ENCODE measurements around the gene SMNDC1.
"Not testable (repeated sequence)": the region's sequence is repeated elsewhere in the genome, so short reads cannot be mapped to it uniquely, and the experiment has no call there.

- not testable (repeated sequence) for TF ChIP-seq POLR2A, CTCF (IDR thresholded peaks at IDR 0.05)
These were observed 56.9 kb downstream of the SMNDC1 start for GRCh38 chr10:110247833-110248232.

Measured in heart left ventricle (tissue), 13 donors.